Type B pancreatic cell (in vitro differentiated cells): Measurements from ENCODE around the gene PCK1. TPM values are rescaled to one million over a fixed set of nuclear protein-coding genes. Genes with fewer than 3 reads are reported as not detected.

Experiments
- DNase-seq: peaks from one replicate; pipeline ENCODE4 v3.0.0; 2021; ENCODE audit warnings: mixed read lengths; ENCODE audit not compliant: unreplicated experiment; ENCODE audit errors: extremely low spot score
- H3K27ac Mint-ChIP-seq: 2 replicates; pipeline ENCODE4 v1.8.0; 2021; ENCODE audit warnings: mild to moderate bottlenecking, mixed read lengths
- H3K27me3 Mint-ChIP-seq: 2 replicates; pipeline ENCODE4 v1.8.0; 2021; ENCODE audit warnings: mixed read lengths
- H3K36me3 Mint-ChIP-seq: 2 replicates; pipeline ENCODE4 v1.8.0; 2021; ENCODE audit warnings: mixed read lengths
- H3K4me1 Mint-ChIP-seq: one replicate; pipeline ENCODE4 v1.8.0; 2021; ENCODE audit warnings: mixed read lengths; ENCODE audit not compliant: unreplicated experiment
- H3K4me3 Mint-ChIP-seq: 2 replicates; pipeline ENCODE4 v1.8.0; 2021; ENCODE audit warnings: mild to moderate bottlenecking, mixed read lengths
- H3K9me3 Mint-ChIP-seq: 2 replicates; pipeline ENCODE4 v1.8.0; 2021; ENCODE audit warnings: mixed read lengths
- total RNA-seq: library from RNA; stranded (reverse); gene quantifications from 2 replicates; pipeline ENCODE4 v1.2.1, GENCODE V29; 2021; ENCODE audit warnings: low replicate concordance
- TF ChIP-seq, protein P1 (sequence below): fragments of 200-600 bp; sonication (generic); conservative IDR thresholded peaks from 2 replicates; pipeline ENCODE4 v1.5.0; 2021; ENCODE audit warnings: antibody characterized with exemption, mild to moderate bottlenecking

PCK1 gene
- total RNA-seq, 1 donor from 2014 or later = 2.3 TPM

DNA sequence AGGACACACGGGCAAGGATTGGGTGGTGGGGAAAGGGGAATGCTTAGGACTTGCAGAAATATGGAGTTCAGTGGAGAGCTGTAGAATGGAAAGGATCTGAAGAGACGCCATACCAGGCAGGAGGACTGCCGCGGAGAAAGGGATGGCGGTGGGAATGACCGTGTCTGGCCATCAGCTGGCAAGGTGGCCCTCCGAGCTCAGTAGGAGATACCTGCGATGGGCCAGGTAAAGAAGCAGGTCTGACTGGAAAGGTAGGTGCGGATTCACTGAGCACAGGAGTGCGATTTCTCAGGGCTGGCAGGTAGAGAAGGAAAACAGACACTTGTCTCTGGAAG lies 26.0 kb downstream of the PCK1 start:
- no peak for DNase-seq
- H3K27me3 Mint-ChIP-seq = peaks cover 44% of the 10 kb centered on the region
- TF ChIP-seq, protein P1, sequence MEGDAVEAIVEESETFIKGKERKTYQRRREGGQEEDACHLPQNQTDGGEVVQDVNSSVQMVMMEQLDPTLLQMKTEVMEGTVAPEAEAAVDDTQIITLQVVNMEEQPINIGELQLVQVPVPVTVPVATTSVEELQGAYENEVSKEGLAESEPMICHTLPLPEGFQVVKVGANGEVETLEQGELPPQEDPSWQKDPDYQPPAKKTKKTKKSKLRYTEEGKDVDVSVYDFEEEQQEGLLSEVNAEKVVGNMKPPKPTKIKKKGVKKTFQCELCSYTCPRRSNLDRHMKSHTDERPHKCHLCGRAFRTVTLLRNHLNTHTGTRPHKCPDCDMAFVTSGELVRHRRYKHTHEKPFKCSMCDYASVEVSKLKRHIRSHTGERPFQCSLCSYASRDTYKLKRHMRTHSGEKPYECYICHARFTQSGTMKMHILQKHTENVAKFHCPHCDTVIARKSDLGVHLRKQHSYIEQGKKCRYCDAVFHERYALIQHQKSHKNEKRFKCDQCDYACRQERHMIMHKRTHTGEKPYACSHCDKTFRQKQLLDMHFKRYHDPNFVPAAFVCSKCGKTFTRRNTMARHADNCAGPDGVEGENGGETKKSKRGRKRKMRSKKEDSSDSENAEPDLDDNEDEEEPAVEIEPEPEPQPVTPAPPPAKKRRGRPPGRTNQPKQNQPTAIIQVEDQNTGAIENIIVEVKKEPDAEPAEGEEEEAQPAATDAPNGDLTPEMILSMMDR = no peak
- H3K4me1 Mint-ChIP-seq = peaks cover 36% of the 10 kb centered on the region
- H3K27ac Mint-ChIP-seq = no peak overlapping the region
- H3K36me3 Mint-ChIP-seq = no peaks in the 10 kb centered on the region
- no peak overlapping the region for H3K4me3 Mint-ChIP-seq
- no peaks in the 10 kb centered on the region for H3K9me3 Mint-ChIP-seq

DNA sequence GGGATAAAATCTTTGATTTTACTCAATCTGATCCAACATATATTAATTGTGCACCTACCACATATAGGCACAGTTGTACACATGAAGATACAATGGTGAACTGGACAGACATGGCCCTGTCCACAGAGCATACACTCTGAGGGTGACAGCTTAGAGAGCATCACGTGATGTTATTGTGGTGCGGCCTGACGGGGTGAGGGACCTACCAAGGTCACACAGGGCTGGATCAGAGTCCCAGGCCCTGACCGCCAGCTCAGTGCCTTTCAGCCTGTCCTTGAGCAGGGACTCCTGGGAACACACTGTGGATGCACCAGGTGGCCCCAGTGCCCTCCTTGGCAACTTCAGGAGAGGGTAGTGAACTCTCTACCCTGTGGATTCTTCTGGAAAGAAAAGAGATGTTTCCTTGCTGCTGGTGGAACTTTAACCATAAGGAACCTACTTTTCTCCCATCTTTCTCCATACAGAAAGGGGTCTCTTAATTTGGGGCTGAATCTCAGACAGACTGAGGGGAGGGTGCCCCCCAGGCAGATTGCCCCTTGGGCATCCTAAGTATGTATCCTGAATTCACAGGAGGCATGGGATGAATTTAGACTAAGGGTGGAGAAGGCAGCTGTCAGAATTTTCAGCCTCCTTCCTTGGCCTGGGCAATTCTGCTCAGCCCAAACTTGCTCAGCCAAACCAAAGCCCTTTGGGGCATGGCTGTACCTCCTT lies 26.5 kb downstream of the PCK1 start:
- no peak overlapping the region for H3K4me3 Mint-ChIP-seq
- no peaks in the 10 kb centered on the region for H3K36me3 Mint-ChIP-seq
- no peak overlapping the region for H3K27ac Mint-ChIP-seq
- peaks cover 31% of the 10 kb centered on the region for H3K4me1 Mint-ChIP-seq
- H3K27me3 Mint-ChIP-seq = peaks cover 41% of the 10 kb centered on the region
- DNase-seq = no peak
- H3K9me3 Mint-ChIP-seq = no peaks in the 10 kb centered on the region
- TF ChIP-seq, protein P1 = no peak

DNA sequence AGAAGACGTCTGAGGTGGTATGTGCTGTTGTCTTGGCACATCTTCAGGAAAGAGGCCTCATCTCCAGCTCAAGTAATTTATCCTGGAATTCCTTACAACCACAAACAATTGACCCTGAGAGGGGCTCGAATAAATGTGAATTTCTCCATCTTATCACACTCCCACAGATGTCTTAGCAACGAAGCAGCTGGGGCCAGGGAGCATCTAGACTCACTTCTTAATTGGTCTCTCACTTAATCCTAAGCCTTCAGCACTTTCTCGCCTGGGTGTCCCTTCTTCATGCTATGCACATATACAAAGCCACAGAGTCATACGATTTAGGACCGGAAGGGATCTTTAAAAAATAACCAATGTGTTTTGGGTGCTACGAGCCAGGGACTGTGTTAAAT lies 27.1 kb downstream of the PCK1 start:
- H3K9me3 Mint-ChIP-seq = no peaks in the 10 kb centered on the region
- H3K4me1 Mint-ChIP-seq = peaks cover 25% of the 10 kb centered on the region
- TF ChIP-seq, protein P1 = no peak

DNA sequence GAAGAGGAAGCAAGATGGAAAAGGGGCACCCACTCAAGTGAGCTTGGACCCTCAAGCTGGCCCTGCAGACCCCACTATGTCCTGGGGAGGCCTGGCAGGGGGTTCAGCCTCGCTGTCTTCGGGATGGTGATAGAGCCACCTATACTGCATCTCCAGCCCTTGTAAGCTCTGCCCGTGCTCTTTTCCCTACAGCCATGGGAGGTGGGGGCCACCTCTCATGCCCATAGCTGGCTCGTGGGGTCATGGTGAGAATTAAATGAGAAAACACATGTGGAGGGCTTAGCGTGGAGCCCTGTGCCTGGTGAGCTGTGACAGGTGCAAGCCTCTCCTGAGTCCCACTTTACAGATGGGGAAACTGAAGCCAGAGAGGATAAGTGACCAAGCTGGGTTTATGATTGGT lies 27.7 kb downstream of the PCK1 start:
- Mint-ChIP-seq H3K4me3 (no peak overlapping the region), H3K27me3 (peaks cover 34% of the 10 kb centered on the region), H3K4me1 (peaks cover 24% of the 10 kb centered on the region), H3K9me3 (no peaks in the 10 kb centered on the region), H3K36me3 (no peaks in the 10 kb centered on the region), H3K27ac (no peak overlapping the region)
- DNase-seq = no peak
- TF ChIP-seq, protein P1 = no peak

More for the DNA sequence above, 27.1 kb downstream of the PCK1 start:
- Mint-ChIP-seq H3K4me3 (no peak overlapping the region), H3K27me3 (peaks cover 37% of the 10 kb centered on the region), H3K36me3 (no peaks in the 10 kb centered on the region), H3K27ac (no peak overlapping the region)
- DNase-seq = no peak

DNA sequence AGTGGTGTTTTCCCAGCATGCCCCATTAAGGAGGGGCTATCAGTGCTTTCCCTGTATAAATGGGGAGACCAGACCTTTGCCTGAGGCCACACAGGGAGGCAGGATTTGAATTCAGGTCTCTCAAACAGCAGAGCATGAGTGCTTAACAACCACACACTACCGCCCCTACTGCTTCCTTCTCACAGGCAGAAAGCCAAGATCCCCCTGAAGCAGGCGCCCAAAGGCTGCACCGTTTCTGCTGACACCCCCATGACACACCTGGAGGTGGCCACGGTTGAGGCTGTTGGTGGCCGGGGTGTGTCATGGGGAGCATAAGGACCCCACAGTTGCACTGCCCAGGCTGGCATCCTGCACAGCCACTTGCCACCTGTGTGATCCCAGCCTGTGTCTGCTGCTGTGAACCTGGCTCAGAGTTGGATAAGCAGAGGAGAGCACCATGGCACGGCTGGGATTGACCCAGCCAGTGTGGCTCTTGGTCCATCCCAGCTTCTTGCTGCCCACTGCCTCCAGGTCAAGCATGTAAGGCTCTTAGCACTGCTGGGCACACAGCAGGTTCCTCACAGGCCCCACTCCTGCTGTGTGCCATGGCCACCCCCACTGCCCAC lies 28.3 kb downstream of the PCK1 start:
- DNase-seq = no peak
- Mint-ChIP-seq H3K27ac (no peak overlapping the region), H3K9me3 (no peaks in the 10 kb centered on the region), H3K36me3 (no peaks in the 10 kb centered on the region), H3K4me3 (no peak overlapping the region), H3K4me1 (peaks cover 26% of the 10 kb centered on the region), H3K27me3 (peaks cover 35% of the 10 kb centered on the region)
- TF ChIP-seq, protein P1 = no peak
